ENCODE data around the gene DNMT3L. TPM values are rescaled to one million over a fixed set of nuclear protein-coding genes. Genes with fewer than 3 reads are reported as not detected.

Gene DNMT3L
- total RNA-seq, 1 experiment from 2014 or later = not detected

- Mint-ChIP-seq H3K4me1 (no peaks in the 10 kb centered on the region), H3K9me3 (no peaks in the 10 kb centered on the region), H3K27me3 (ENCODE audit: low read depth) (no peaks in the 10 kb centered on the region), H3K27ac (no peak overlapping the region), H3K4me3 (no peak overlapping the region), H3K36me3 (no peaks in the 10 kb centered on the region)
- ChIA-PET POLR2A (no interaction called here), CTCF (no interaction called here)
- TF ChIP-seq ATF6 (CRISPR knock-in tag; IDR thresholded peaks at IDR 0.05) = no peak
- TF ChIP-seq IRF2 (CRISPR knock-in tag; IDR thresholded peaks at IDR 0.05; ENCODE audit: borderline replicate concordance, low read depth) = no peak
- no peak for TF ChIP-seq FOXP1 (CRISPR knock-in tag; IDR thresholded peaks at IDR 0.05; ENCODE audit: borderline replicate concordance)
- no peak for TF ChIP-seq E2F5 (CRISPR knock-in tag; IDR thresholded peaks at IDR 0.05)
- no peak for TF ChIP-seq ZNF532 (CRISPR knock-in tag; IDR thresholded peaks at IDR 0.05; ENCODE audit: borderline replicate concordance)
- TF ChIP-seq SMAD4 (CRISPR knock-in tag; IDR thresholded peaks at IDR 0.05) = no peak
- TF ChIP-seq SMAD3 (CRISPR knock-in tag; IDR thresholded peaks at IDR 0.05; ENCODE audit: borderline replicate concordance) = no peak
- no peak for TF ChIP-seq ELF4 (CRISPR knock-in tag; IDR thresholded peaks at IDR 0.05; ENCODE audit: low read depth)
- no peak for TF ChIP-seq CDX4 (CRISPR knock-in tag; IDR thresholded peaks at IDR 0.05; ENCODE audit: borderline replicate concordance)
- no peak for TF ChIP-seq ZNF232 (CRISPR knock-in tag; IDR thresholded peaks at IDR 0.05)
- no peak for TF ChIP-seq ZMAT4 (CRISPR knock-in tag; IDR thresholded peaks at IDR 0.05)
- no peak for TF ChIP-seq EMX1 (CRISPR knock-in tag; IDR thresholded peaks at IDR 0.05)
- no peak for TF ChIP-seq CBFB (CRISPR knock-in tag; IDR thresholded peaks at IDR 0.05; ENCODE audit: low read depth)
- TF ChIP-seq PRRX2 (CRISPR knock-in tag; IDR thresholded peaks at IDR 0.05) = no peak
- DNase-seq (ENCODE audit: low spot score) = no peak
- ATAC-seq = no peak
Measured at GRCh38 chr21:44292812-44293195, 31.1 kb upstream of the DNMT3L start.

- Mint-ChIP-seq H3K4me3 (no peak overlapping the region), H3K27ac (no peak overlapping the region), H3K9me3 (no peaks in the 10 kb centered on the region), H3K27me3 (ENCODE audit: low read depth) (no peaks in the 10 kb centered on the region), H3K4me1 (no peaks in the 10 kb centered on the region), H3K36me3 (no peaks in the 10 kb centered on the region)
- peak; percentile 52 for ATAC-seq
- ChIA-PET CTCF (no interaction called here), POLR2A (no interaction called here)
- peak; percentile 60 for DNase-seq (ENCODE audit: low spot score)
- TF ChIP-seq ZNF263 (CRISPR knock-in tag; IDR thresholded peaks at IDR 0.05; ENCODE audit: low read depth) (no peak), PRRX2 (CRISPR knock-in tag; IDR thresholded peaks at IDR 0.05) (no peak), MYBL2 (CRISPR knock-in tag; IDR thresholded peaks at IDR 0.05) (no peak), ZMAT4 (CRISPR knock-in tag; IDR thresholded peaks at IDR 0.05) (no peak), ESRRA (CRISPR knock-in tag; IDR thresholded peaks at IDR 0.05; ENCODE audit: borderline replicate concordance) (no peak), HMGA2 (CRISPR knock-in tag; IDR thresholded peaks at IDR 0.05) (no peak), NFYB (CRISPR knock-in tag; conservative IDR thresholded peaks at IDR 0.05; ENCODE audit: low read depth) (no peak), E2F5 (CRISPR knock-in tag; IDR thresholded peaks at IDR 0.05) (no peak), NR2C2 (CRISPR knock-in tag; IDR thresholded peaks at IDR 0.05) (no peak), ZNF138 (CRISPR knock-in tag; conservative IDR thresholded peaks at IDR 0.05) (no peak), NFE2L1 (CRISPR knock-in tag; IDR thresholded peaks at IDR 0.05) (no peak), ERG (CRISPR knock-in tag; IDR thresholded peaks at IDR 0.05) (no peak)
Measured at GRCh38 chr21:44291936-44292811, 30.5 kb upstream of the DNMT3L start.

Measured in WTC11 (cell line).